Measurements from ENCODE around the gene DIRAS2.

DNA sequence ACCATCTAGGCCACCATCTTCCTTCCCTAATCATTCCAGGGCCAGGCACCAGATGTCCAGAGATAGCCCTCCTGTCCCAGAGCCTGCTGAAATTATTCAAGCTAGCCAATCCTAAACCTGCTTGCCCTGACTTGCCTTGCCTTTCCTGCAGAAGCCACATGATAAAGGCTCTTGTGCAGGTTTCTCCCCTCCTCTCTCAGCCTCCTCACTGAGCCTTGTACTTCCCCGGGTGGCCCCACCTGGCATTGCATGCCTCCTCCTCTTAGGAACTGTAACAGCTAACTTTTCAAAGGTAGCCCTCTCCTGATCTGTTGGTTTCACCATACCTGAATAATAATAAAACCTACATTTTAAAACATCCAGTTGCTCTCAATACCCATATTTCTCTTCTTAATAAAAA is 42.6 kb downstream of the DIRAS2 start:
- TF ChIP-seq HDGF (IDR thresholded peaks at IDR 0.05; ENCODE audit: borderline replicate concordance): no peak
- TF ChIP-seq FOXM1 (IDR thresholded peaks at IDR 0.05; ENCODE audit: borderline replicate concordance): no peak
- TF ChIP-seq ARNT (IDR thresholded peaks at IDR 0.05): no peak
- no peak for TF ChIP-seq SUZ12 (IDR thresholded peaks at IDR 0.05)
